ENCODE data around the gene PHC2. TPM values are rescaled to one million over a fixed set of nuclear protein-coding genes. Genes with fewer than 3 reads are reported as not detected.

The PHC2 gene
- total RNA-seq, 1 experiment from 2014 or later, result 142 TPM

DNA sequence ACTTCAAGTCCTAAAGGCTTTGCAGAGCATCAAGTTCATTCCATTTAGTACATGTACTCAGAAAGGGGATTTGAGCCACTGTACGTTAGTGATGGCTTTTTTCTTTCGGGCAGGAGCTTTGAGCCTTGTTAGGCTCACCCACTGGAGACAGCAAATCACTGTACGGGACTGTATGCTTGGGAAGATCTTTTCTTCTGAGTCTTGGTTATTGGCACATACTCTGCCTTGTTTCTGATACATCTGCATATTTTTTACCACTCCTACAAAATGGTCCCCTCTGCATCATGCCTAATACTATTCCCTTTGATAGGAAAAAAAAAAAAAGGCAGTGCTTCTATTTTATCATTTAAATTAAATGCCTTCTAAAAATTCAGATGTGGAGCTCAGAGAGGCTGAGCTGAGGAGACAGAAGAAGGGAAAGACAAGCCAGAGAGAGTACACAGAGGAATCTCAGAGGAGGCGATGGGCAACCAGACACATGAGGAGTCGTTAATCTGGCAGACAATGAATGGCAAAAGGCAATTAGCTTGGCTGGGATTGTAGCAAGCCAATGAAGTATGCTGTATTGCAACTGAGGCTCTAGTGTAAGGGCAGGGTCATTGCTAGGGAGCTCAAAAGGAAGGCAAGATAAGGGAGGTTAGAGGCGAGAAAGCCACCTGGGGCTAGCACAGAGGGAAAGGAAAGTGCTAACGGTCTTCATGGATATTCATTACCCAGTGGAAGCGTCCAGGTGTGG lies 39.4 kb downstream of the PHC2 start:
- no peak for DNase-seq (ENCODE audit: low read depth)

DNA sequence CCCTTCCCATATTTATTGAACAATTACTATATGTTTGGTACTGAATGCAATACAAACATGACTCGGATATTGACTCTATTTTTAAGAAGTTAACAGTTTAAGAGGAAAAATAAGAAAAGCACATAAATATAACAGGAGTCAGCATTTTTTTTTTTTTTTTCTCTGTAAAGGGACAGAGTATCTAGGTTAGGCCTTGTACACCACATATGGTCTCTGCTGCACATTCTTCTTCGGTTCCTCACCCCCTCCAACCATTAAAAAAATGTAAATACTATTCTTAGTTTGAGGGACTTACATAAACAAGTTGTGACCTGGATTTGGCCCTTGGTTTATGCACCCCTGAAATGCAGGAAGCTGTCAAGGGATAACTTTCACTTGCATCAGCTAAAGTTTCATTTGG lies 40.4 kb downstream of the PHC2 start:
- peak; percentile 49 for DNase-seq (ENCODE audit: low read depth)

- peak; percentile 80 for DNase-seq (ENCODE audit: low read depth)
These were observed 41.8 kb downstream of the PHC2 start for GRCh38 chr1:33388805-33389771.

DNA sequence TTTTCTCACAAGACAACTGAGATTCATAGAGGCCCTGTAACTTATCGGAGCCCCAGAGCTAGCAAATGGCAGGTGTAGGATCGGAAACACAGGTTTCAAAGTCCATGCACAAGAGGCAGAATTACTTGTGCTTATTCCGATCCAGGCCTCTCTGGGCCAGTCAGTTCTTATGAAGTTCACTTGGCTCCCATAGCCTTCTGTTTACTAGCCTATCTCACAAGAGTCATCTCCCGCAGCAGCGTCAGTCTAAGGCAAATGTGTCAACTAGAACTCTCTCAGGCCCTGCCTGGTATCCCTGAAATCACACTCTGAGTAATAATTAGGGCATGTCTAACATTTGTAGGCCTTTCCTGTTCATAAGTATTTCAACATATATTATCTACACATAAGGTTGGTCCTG lies 43.3 kb downstream of the PHC2 start:
- no peak for DNase-seq (ENCODE audit: low read depth)

DNA sequence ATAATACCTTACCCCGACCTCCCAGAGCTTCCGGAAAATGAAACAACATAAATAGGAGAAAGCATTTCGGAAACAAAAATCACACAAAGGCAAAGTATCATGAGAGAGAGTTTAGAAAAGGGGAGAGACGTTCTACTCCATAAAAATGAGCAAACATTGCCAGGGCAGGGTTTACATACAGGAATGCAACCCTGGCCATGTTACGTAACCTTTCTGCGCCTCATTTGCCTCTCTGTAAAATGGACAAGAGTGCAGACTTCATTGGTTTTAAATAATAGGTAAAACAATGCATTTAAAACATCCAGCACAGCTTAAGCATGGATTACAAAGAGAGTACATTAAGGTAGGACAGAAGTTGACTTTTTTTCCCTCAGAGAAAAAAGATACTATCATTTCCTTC lies 45.6 kb downstream of the PHC2 start:
- DNase-seq (ENCODE audit: low read depth), result no peak

DNA sequence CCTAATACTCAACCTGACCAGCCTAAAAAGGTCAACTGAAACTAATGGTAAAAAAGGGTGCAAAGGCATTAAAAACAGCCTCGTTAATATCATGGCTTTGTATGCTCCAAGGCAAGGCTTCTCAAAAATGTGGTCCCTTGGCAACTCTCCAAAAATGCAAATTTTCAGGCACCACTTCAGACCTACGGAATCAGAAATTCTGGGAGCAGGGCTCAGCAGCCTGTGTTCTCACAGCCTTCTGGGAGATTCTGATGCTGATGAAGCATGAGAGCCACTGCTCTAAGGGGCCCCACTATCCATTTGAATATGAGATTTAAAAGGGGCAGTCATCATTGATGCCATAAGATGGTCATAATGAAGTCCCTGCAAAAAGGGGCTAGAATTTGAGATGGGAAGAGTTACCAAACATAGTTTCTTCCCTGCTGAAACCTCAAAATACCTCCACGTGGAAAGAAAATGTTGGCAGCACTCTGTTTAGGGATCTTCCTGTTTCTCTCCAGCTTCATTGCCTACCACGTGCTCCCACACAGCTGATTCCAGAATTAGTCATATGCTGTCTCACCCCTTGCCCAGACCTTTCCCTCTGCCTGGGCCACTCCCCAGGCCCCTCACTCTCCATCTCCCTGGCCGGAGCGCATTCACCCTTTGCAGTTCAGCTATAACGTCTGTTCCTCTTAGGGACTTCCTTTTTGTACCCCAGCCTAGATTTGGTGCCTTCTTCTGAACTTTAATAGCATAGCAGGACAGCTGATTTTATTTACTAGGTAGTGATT lies 46.7 kb downstream of the PHC2 start:
- DNase-seq (ENCODE audit: low read depth), result peak; percentile 80

- no peak for DNase-seq (ENCODE audit: low read depth)
These were observed 47.4 kb downstream of the PHC2 start for GRCh38 chr1:33383489-33383888.

DNA sequence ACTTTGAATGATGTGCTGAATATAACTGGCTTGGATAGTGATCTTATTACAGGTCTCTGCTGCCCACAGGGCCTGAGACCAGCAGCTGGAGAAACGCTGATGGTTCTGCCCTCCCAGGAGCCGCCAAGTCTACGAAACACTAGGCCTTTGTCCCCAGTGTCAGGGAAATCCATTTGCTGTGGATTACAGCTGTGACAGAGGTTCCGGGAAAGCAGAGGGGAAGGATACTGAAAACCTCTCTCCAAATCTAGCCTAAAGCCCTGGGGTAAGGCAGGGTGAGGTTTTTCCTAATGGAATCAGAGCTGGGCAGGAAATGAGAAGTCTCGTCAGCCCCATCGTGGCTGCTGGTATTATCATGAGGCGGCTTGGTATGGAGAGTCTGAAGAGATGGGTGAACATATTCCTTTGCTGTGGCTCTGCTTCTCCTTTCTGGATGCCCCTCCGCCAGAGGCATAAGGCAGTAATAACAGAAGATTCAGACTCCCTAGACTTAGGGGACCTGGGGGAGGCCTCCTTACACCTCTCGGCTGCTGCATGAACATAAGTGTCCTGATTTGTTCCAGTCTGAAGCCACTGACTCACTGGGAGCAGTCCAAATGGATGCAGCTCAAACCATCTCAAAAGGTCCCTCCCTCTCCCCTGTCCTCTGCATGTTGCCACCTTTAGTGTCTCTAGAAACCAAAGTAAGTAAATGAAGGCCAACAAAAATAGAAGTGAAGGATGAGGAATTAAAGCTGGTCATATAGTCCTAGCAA lies 48.1 kb downstream of the PHC2 start:
- peak; percentile 87 for DNase-seq (ENCODE audit: low read depth)

DNA sequence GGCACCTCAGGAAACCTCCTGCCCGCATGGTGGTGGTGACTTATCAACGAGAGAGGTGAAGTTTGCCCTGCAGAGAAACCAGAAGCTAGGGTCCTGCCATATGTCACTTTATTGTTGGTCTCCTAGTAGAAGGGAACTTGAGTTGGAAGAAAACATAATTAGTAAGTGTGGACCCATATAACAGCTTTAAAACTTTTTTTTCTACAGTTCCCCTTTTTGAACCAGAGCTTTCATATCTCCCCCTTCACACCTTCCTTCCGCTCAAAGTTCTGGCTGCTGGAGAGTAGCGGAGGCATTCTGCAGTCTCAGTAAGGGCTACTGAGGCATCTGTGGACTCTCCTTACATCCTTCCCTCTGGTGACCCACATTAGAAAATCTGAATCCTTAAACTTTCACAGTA lies 48.9 kb downstream of the PHC2 start:
- DNase-seq (ENCODE audit: low read depth), result no peak

DNA sequence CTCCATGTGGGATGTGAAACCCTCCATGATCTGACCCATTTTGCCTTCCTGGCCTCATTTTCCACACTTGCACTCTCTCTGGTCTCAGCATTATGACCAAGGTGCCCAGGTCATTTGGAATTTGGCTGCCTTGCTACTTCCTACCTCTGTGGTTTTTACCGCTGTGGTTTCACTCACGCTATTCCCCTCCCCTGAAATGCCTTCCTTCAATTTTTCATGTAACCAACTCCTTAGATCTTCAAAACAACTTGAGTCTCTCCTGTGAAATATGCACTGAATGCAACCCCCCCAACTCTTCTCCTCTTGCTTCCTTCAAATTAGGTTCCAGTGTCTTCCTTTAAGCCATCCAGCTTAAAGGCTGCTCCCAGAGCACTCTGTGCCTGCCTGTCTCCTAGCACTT lies 50.1 kb downstream of the PHC2 start:
- DNase-seq (ENCODE audit: low read depth), result no peak

- DNase-seq (ENCODE audit: low read depth), result no peak
These were observed 51.1 kb downstream of the PHC2 start for GRCh38 chr1:33379631-33380354.

- DNase-seq (ENCODE audit: low read depth), result no peak
These were observed 51.9 kb downstream of the PHC2 start for GRCh38 chr1:33378976-33379375.

GRCh38 chr1:33378524-33378923 lies 52.4 kb downstream of the PHC2 start:
- DNase-seq (ENCODE audit: low read depth), result no peak

DNA sequence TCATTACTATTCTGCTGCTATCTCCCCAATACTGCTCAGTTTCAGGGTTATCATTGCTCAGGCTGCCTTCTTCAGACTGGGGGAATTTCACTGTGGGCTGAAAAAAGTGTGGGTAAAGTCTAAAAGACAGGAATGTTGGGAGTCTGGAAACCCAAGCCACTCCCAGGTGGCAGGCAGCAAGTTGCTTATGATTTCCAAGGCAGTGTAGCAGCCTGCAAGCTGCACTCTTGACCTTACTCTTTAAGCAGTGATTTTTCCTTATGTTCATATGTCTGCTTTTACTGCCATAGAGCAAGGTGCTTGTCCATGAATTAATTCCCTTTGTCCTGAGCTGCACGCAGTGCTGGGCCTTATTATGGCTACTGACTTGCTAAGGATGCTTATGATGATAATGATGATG lies 53.1 kb downstream of the PHC2 start:
- DNase-seq (ENCODE audit: low read depth), result no peak

GRCh38 chr1:33377013-33377412 lies 53.9 kb downstream of the PHC2 start:
- no peak for DNase-seq (ENCODE audit: low read depth)

- DNase-seq (ENCODE audit: low read depth), result no peak
These were observed 55.6 kb downstream of the PHC2 start for GRCh38 chr1:33375316-33375715.

DNA sequence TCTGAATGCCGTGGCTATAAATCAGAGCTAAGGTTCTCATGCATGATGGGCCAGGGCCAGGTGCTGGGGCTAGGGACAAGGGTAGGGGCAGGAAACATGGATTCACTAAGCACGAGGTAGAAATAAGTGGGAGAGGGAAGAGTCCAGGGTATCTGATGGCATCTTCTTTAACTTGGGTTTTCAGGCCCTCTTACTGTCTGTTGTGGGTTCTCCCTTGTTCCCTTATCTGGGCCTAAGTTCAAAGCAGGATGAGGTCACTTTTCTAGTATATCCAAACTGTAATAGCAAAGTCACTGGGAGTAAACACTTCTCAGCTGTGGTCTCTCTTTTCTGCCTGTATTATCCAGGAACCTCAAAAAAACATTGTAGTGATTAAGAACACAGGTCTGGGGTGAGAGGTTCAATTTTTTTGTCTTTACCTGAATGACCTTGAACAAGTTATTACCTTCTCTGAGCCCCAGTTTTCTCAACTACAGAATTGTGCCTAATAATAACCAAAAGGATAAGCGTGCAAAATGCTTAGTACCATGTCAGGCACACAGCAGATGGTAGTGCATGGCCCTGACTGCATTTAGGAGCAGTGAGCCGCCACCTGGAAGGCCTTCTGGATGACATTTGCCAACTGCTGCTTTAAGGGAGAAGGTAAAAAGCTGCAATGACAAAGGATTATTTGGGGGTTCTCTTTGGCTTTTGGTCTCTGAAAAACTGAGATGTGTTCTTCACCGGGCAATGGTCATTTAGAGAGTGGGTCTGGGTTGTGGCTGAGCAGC lies 56.4 kb downstream of the PHC2 start:
- DNase-seq (ENCODE audit: low read depth), result no peak

DNA sequence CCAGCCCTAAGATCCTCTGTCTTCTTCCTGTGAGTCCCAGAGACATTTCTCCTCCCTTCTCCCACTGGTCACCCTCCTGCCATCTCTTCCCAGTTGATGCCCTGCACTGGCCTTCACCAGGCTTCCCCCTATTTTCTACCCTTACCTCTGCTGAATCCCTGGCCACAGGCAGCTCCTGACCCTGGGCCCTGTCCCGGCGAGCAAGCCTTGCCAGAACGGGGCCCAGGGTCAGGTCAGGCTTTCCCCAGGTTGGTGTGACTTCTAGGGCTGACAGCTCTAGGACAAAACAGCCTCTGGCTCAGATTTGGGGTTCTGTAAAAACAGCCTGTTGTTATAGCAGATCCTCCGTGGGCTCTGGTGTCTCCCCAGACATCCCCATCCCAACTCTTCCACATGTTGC lies 57.3 kb downstream of the PHC2 start:
- DNase-seq (ENCODE audit: low read depth), result no peak

GRCh38 chr1:33372677-33373076 lies 58.2 kb downstream of the PHC2 start:
- DNase-seq (ENCODE audit: low read depth), result no peak

DNA sequence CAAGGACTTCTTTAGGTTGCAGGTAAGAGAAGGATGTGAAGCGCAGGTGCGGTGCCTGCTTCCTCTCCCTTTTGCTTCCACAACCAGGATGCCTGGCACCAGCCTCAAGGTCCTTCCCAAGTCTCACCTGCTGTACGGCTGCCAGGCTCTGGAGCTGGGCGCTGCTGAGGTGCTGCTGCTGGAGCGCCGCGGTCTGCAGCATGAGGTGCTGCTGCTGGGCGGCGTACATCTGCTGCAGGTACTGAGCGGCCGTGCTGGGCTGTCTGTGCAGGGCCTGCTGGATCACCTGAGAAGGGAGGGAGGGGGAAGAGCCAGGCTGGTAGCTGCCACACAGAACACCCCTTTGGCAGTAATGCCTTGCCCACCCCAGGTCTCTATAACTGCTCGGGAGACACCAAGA lies 58.7 kb downstream of the PHC2 start:
- no peak for DNase-seq (ENCODE audit: low read depth)

All from RPMI7951 (cell line).